GM21576 (cell line): ENCODE measurements around the gene RGS12.
"Not testable (repeated sequence)": the region's sequence is repeated elsewhere in the genome, so short reads cannot be mapped to it uniquely, and the experiment has no call there.

Experiments
- ATAC-seq: cut with Tn5 transposase; IDR thresholded peaks from one replicate; pipeline ENCODE4 v1.9.1; 2021; ENCODE audit warnings: mild to moderate bottlenecking, moderate library complexity; ENCODE audit not compliant: unreplicated experiment

Gene RGS12

GRCh38 chr4:3295837-3296624 is 3.2 kb downstream of the RGS12 start:
- no peak for ATAC-seq

GRCh38 chr4:3296651-3297050 is 3.8 kb downstream of the RGS12 start:
- no peak for ATAC-seq

- ATAC-seq: no peak
These were observed 4.4 kb downstream of the RGS12 start for GRCh38 chr4:3297066-3297859.

GRCh38 chr4:3299122-3299975 is 6.5 kb downstream of the RGS12 start:
- ATAC-seq: no peak

- no peak for ATAC-seq
These were observed 7.3 kb downstream of the RGS12 start for GRCh38 chr4:3299976-3300671.

GRCh38 chr4:3300882-3301281 is 8.1 kb downstream of the RGS12 start:
- ATAC-seq: not testable (repeated sequence)

- ATAC-seq: no peak
These were observed 8.8 kb downstream of the RGS12 start for GRCh38 chr4:3301450-3302172.

- ATAC-seq: no peak
These were observed 9.5 kb downstream of the RGS12 start for GRCh38 chr4:3302173-3302785.

- ATAC-seq: no peak
These were observed 10.2 kb downstream of the RGS12 start for GRCh38 chr4:3302786-3303564.

- no peak for ATAC-seq
These were observed 10.7 kb downstream of the RGS12 start for GRCh38 chr4:3303565-3303824.

GRCh38 chr4:3303923-3304710 is 11.3 kb downstream of the RGS12 start:
- ATAC-seq: no peak

GRCh38 chr4:3304831-3305609 is 12.2 kb downstream of the RGS12 start:
- ATAC-seq: no peak

GRCh38 chr4:3305610-3306371 is 13.0 kb downstream of the RGS12 start:
- ATAC-seq: no peak

- ATAC-seq: no peak
These were observed 13.6 kb downstream of the RGS12 start for GRCh38 chr4:3306450-3306849.

- no peak for ATAC-seq
These were observed 14.2 kb downstream of the RGS12 start for GRCh38 chr4:3307060-3307459.

GRCh38 chr4:3307486-3307885 is 14.7 kb downstream of the RGS12 start:
- ATAC-seq: no peak
